GM06990 (cell line): Measurements from ENCODE around the gene S100A7.

ENCODE experiments used
- DNase-seq: peaks from one replicate; pipeline ENCODE4 v3.0.0-alpha.2; 2011; ENCODE audit not compliant: insufficient read length; ENCODE audit errors: extremely low read depth
- H3K27me3 ChIP-seq: replicated peaks from 2 replicates; pipeline ENCODE4 v1.6.0; 2011; ENCODE audit warnings: low read length; ENCODE audit not compliant: control insufficient read depth, insufficient read depth
- H3K36me3 ChIP-seq: 2 replicates; pipeline ENCODE4 v1.5.1; 2011; ENCODE audit warnings: low read length; ENCODE audit not compliant: control insufficient read depth, insufficient read depth
- H3K4me3 ChIP-seq: replicated peaks from 2 replicates; pipeline ENCODE4 v1.5.1; 2011; ENCODE audit warnings: low read depth, mild to moderate bottlenecking, control low read depth, low read length
- TF ChIP-seq, protein P1 (sequence below): IDR thresholded peaks from 2 replicates; pipeline ENCODE4 v1.5.1; 2011; ENCODE audit warnings: low read length, control low read depth, mild to moderate bottlenecking, inconsistent platforms; ENCODE audit not compliant: insufficient read depth, poor library complexity, severe bottlenecking

Gene S100A7

DNA sequence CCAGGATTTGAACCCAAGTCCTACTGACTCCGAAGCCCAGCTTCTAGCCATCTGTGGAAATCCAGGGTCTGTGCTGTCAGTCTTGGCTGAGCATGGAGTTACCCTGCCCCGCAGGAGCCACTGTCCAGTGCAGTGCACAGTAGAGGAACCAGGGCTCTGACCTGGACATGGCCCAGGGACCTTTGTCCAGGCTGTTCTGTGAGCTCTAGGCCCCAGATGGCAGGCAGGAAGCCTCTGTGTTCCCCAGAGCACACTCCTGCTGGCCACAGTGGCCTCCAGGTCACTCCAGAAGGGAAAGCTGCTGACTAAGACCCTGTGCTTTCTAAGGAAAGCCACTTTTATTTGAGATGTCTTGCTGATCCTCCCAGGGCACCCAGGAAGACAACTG lies 30.3 kb downstream of the S100A7 start:
- H3K36me3 ChIP-seq = no peaks in the 10 kb centered on the region
- no peaks in the 10 kb centered on the region; the same call in 1 of the 2 replicates for H3K27me3 ChIP-seq
- H3K4me3 ChIP-seq = no peak overlapping the region
- DNase-seq = no peak
- TF ChIP-seq, protein P1, sequence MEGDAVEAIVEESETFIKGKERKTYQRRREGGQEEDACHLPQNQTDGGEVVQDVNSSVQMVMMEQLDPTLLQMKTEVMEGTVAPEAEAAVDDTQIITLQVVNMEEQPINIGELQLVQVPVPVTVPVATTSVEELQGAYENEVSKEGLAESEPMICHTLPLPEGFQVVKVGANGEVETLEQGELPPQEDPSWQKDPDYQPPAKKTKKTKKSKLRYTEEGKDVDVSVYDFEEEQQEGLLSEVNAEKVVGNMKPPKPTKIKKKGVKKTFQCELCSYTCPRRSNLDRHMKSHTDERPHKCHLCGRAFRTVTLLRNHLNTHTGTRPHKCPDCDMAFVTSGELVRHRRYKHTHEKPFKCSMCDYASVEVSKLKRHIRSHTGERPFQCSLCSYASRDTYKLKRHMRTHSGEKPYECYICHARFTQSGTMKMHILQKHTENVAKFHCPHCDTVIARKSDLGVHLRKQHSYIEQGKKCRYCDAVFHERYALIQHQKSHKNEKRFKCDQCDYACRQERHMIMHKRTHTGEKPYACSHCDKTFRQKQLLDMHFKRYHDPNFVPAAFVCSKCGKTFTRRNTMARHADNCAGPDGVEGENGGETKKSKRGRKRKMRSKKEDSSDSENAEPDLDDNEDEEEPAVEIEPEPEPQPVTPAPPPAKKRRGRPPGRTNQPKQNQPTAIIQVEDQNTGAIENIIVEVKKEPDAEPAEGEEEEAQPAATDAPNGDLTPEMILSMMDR = no peak

DNA sequence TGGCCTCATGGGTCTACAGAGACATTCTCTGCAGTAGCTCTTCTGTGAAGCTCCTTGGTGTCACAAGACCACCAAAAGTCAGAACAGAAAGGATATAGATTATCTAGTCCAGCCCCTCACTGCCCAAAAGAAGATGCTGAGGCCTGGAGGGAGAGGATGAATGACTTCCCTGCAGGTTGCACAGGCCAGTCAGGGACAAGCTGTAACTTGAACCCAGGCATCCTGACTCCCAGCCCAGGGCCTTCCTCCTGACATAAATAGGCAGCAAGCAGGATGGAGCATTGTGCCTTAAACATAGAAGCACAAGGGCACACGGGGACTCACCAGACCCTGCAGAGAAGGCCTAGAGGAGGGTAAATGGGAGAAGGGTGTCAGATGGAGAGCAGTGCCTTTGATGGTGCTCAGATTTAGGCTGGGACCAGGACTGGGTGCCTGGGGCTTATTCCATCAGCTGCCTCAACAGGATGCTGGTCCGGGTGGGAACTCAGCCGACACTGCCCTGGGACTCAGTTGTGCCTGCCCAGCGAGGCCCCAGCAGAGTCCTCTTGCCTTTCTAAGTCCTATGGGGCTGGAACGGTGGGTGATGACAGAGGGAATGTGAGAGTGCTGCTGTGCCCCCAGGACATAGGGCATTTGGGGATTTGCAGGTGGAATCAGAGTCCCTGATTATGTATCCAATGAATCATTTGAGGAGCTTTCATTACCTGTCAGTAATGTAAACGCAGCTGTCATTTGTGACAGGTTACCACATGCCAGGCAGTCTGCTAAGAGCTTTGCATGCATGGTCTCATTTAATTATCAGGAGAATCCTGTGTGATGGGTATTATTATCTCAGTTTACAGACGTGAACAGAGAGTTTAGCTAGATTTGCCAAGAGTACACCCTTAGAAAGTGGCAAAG lies 30.9 kb downstream of the S100A7 start:
- TF ChIP-seq, protein P1 = no peak
- H3K27me3 ChIP-seq = no peaks in the 10 kb centered on the region; the same call in 1 of the 2 replicates
- H3K4me3 ChIP-seq = no peak overlapping the region
- no peak for DNase-seq
- H3K36me3 ChIP-seq = no peaks in the 10 kb centered on the region

DNA sequence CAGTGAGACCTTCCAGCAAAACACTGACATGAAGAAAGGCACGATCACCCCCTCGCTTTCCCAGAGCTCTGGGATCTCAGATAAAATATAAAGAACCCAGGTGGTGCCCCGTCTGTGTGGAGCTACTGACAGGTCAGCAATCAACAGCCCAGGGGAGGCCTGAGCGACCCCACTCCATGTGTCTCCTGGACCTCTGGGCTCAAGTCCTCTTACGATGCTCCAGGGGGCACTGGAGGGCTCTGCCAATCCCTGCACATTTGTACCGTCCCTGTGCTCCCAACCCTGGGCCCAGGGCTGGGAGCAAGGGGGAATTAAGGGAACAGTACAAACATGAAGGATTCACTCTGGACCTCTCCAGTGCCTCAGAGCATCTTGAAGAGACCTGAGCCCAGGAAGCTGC lies 31.7 kb downstream of the S100A7 start:
- DNase-seq = no peak
- TF ChIP-seq, protein P1 = no peak
- no peaks in the 10 kb centered on the region; the same call in 1 of the 2 replicates for H3K27me3 ChIP-seq

DNA sequence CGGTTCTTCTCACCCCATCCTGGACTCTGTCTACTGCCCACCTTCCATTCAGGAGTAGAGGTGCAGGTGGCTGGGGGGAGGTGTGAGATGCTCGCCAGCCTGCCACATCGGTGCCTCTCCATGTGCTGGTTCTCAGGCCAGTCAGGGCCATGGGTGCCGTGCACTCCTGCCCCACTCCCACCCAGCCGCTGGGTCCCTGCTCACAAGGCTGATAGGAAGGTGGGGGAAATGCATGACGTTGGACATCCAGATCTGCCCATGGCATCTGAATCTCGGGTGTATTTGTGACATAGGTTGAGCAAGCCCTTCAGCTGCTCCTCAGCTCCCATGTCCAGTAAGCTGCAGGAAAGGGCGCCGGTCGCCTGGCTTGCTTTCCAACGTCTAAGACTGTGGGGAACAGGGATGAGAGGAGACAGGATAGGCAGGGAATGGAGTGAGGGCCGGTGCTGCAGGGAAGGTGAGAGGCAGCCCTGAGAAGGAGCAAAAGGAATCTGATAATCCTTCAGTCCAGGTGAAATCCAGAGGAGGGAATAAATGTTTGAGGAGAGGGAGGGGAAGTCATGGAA lies 32.3 kb downstream of the S100A7 start:
- no peaks in the 10 kb centered on the region; the same call in 1 of the 2 replicates for H3K27me3 ChIP-seq
- TF ChIP-seq, protein P1 = no peak

More for the DNA sequence above, 31.7 kb downstream of the S100A7 start:
- Histone ChIP-seq H3K4me3 (no peak overlapping the region), H3K36me3 (no peaks in the 10 kb centered on the region)

DNA sequence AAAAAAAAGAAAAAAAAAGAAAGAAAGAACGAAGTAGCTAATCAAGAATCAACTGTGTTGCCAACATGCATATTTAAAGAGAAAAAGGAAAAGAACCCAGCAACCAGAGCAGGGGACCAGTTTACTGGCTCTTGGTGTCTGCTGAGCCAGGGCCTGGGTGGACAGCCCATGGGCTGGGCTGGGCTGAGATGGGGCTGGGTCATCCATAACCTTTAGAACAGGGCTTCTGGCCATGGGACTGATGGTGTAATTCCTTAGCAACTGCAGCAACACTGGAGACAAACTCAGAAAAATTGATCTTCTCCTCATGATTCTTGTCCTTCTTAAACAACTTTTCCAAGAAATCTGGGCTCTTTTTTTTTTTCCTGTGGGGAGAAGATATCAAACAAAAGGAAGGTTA lies 33.6 kb downstream of the S100A7 start:
- no peak for DNase-seq
- Histone ChIP-seq H3K27me3 (no peaks in the 10 kb centered on the region; the same call in 1 of the 2 replicates), H3K4me3 (no peak overlapping the region), H3K36me3 (no peaks in the 10 kb centered on the region)
- TF ChIP-seq, protein P1 = no peak

More for the DNA sequence above, 32.3 kb downstream of the S100A7 start:
- Histone ChIP-seq H3K36me3 (no peaks in the 10 kb centered on the region), H3K4me3 (no peak overlapping the region)
- DNase-seq = no peak
